GM12891 (cell line): ENCODE measurements around the gene C1QTNF7.

Experiments used
- PAX5 ChIP-seq: IDR thresholded peaks from 2 replicates; pipeline ENCODE4 v1.6.1; 2011; ENCODE audit warnings: low read length, moderate library complexity, mild to moderate bottlenecking; ENCODE audit not compliant: insufficient read depth, severe bottlenecking
- POLR2A ChIP-seq: IDR thresholded peaks from 2 replicates; pipeline ENCODE4 v1.6.1; 2011; ENCODE audit warnings: low read depth, low read length, control low read depth

GRCh38 chr4:15416357-15417232 is 11.2 kb upstream of the C1QTNF7 start:
- no peak for TF ChIP-seq POLR2A
- no peak for TF ChIP-seq PAX5
